Hepatocyte (in vitro differentiated cells): ENCODE results near the gene ADGB. TPM values are rescaled to one million over a fixed set of nuclear protein-coding genes. Genes with fewer than 3 reads are reported as not detected.
"Not testable (repeated sequence)": the region's sequence is repeated elsewhere in the genome, so short reads cannot be mapped to it uniquely, and the experiment has no call there.

Experiments
- DNase-seq: peaks from one replicate; pipeline ENCODE4 v3.0.0-alpha.2; 2016; ENCODE audit warnings: low spot score
- H2AFZ ChIP-seq: fragments of 200-600 bp; sonication (generic); 2 replicates; pipeline ENCODE4 v1.6.0; 2016; ENCODE audit warnings: antibody characterized with exemption, mild to moderate bottlenecking
- H3K27ac ChIP-seq: fragments of 200-600 bp; sonication (generic); 2 replicates; pipeline ENCODE4 v1.5.1; 2016; ENCODE audit warnings: mild to moderate bottlenecking
- H3K27me3 ChIP-seq: fragments of 200-600 bp; sonication (generic); 2 replicates; pipeline ENCODE4 v1.6.1; 2016
- H3K36me3 ChIP-seq: fragments of 200-600 bp; sonication (generic); replicated peaks from 2 replicates; pipeline ENCODE4 v1.5.1; 2016; ENCODE audit warnings: low read depth; ENCODE audit not compliant: insufficient read depth
- H3K4me1 ChIP-seq: fragments of 200-600 bp; sonication (generic); 2 replicates; pipeline ENCODE4 v1.5.1; 2016; ENCODE audit warnings: mild to moderate bottlenecking, moderate library complexity; ENCODE audit not compliant: insufficient read depth
- H3K4me2 ChIP-seq: fragments of 200-600 bp; sonication (generic); 2 replicates; pipeline ENCODE4 v1.6.0; 2016
- H3K4me3 ChIP-seq: fragments of 200-600 bp; sonication (generic); 2 replicates; pipeline ENCODE4 v1.5.1; 2016; ENCODE audit warnings: mild to moderate bottlenecking
- H3K79me2 ChIP-seq: fragments of 200-600 bp; sonication (generic); 2 replicates; pipeline ENCODE4 v1.6.0; 2017; ENCODE audit warnings: mild to moderate bottlenecking
- H3K9me2 ChIP-seq: fragments of 200-600 bp; sonication (generic); replicated peaks from 2 replicates; pipeline ENCODE4 v1.6.0; 2017; ENCODE audit warnings: mild to moderate bottlenecking; ENCODE audit not compliant: insufficient read depth
- H3K9me3 ChIP-seq: fragments of 200-600 bp; sonication (generic); 2 replicates; pipeline ENCODE4 v1.5.1; 2016; ENCODE audit warnings: low read depth, mild to moderate bottlenecking
- H4K20me1 ChIP-seq: fragments of 200-600 bp; sonication (generic); 2 replicates; pipeline ENCODE4 v1.6.0; 2016; ENCODE audit warnings: mild to moderate bottlenecking; ENCODE audit not compliant: insufficient read depth, poor library complexity, severe bottlenecking
- CTCF ChIP-seq: fragments of 200-600 bp; sonication (generic); IDR thresholded peaks from 2 replicates; pipeline ENCODE4 v1.5.1; 2016; ENCODE audit warnings: antibody characterized with exemption, mild to moderate bottlenecking; ENCODE audit not compliant: poor library complexity
- EZH2 ChIP-seq: fragments of 200-600 bp; sonication (generic); IDR thresholded peaks from 2 replicates; pipeline ENCODE4 v1.6.1; 2016; ENCODE audit warnings: antibody characterized with exemption, mild to moderate bottlenecking, borderline replicate concordance
- EZH2phosphoT487 ChIP-seq: fragments of 200-600 bp; sonication (generic); IDR thresholded peaks from one replicate; pipeline ENCODE4 v1.6.1; 2018; ENCODE audit warnings: antibody characterized with exemption, mild to moderate bottlenecking, low read depth, moderate library complexity; ENCODE audit not compliant: unreplicated experiment, severe bottlenecking
- WGBS: methylation state at CpG from one replicate; pipeline ENCODE4 v1.1.6; 2016; ENCODE audit warnings: low lambda C conversion rate; ENCODE audit errors: missing lambda C conversion rate; 5-methylcytosine and 5-hydroxymethylcytosine counted together
- polyA plus RNA-seq: library from polyadenylated mRNA; unstranded; fragments of >200 nt; fragmentation: Nextera tagmentation; extraction: Ambion mirVana; gene quantifications from 2 replicates; pipeline ENCODE4 v1.2.1, GENCODE V29; 2016
- total RNA-seq: library from RNA; depleted of rRNA; stranded (reverse); fragments of >200 nt; gene quantifications from 2 replicates; pipeline ENCODE4 v1.2.3, GENCODE V29; 2014

Gene ADGB
- total and polyA plus RNA-seq, 2 experiments from 2014 or later = 0.33 TPM; not detected in 1

- 96% methylated on average over 7 of the region's 7 CpGs for WGBS
Measured at GRCh38 chr6:146553377-146554135, 45.2 kb upstream of the ADGB start.

GRCh38 chr6:146560607-146561006 lies 38.2 kb upstream of the ADGB start:
- no peak for TF ChIP-seq CTCF
- no peak for TF ChIP-seq EZH2
- TF ChIP-seq EZH2phosphoT487 = no peak
- 97% methylated on average over 1 of the region's 1 CpG for WGBS
- no peaks in the 10 kb centered on the region for H3K27me3 ChIP-seq
- no peaks in the 10 kb centered on the region for H3K36me3 ChIP-seq
- H4K20me1 ChIP-seq = no peaks in the 10 kb centered on the region
- no peaks in the 10 kb centered on the region for H3K4me1 ChIP-seq
- H3K9me3 ChIP-seq = no peaks in the 10 kb centered on the region
- no peak for DNase-seq
- H3K79me2 ChIP-seq = no peaks in the 10 kb centered on the region
- H3K9me2 ChIP-seq = no peaks in the 10 kb centered on the region
- H3K27ac ChIP-seq = no peak overlapping the region
- no peak overlapping the region for H2AFZ ChIP-seq
- no peak overlapping the region for H3K4me3 ChIP-seq
- H3K4me2 ChIP-seq = no peak overlapping the region

More at GRCh38 chr6:146553377-146554135, 45.2 kb upstream of the ADGB start:
- peaks cover 18% of the 10 kb centered on the region for H4K20me1 ChIP-seq
- no peak for DNase-seq
- H3K27me3 ChIP-seq = no peaks in the 10 kb centered on the region
- no peak for TF ChIP-seq EZH2phosphoT487
- no peak for TF ChIP-seq EZH2
- TF ChIP-seq CTCF = no peak
- H3K4me2 ChIP-seq = no peak overlapping the region
- H3K4me3 ChIP-seq = no peak overlapping the region
- no peak overlapping the region for H3K27ac ChIP-seq
- no peaks in the 10 kb centered on the region for H3K4me1 ChIP-seq
- no peaks in the 10 kb centered on the region for H3K9me2 ChIP-seq
- no peaks in the 10 kb centered on the region for H3K36me3 ChIP-seq
- H3K79me2 ChIP-seq = peaks cover 32% of the 10 kb centered on the region
- no peaks in the 10 kb centered on the region for H3K9me3 ChIP-seq
- H2AFZ ChIP-seq = no peak overlapping the region

GRCh38 chr6:146566661-146567060 lies 32.1 kb upstream of the ADGB start:
- H3K79me2 ChIP-seq, H3K9me2 ChIP-seq, H3K27me3 ChIP-seq, H3K9me3 ChIP-seq, H3K4me2 ChIP-seq, DNase-seq, H3K36me3 ChIP-seq, H3K4me1 ChIP-seq, H2AFZ ChIP-seq, H4K20me1 ChIP-seq, H3K4me3 ChIP-seq, H3K27ac ChIP-seq: not testable (repeated sequence)
- WGBS = 84% methylated on average over 2 of the region's 2 CpGs

- H3K4me3 ChIP-seq, H3K9me3 ChIP-seq, DNase-seq, H3K4me1 ChIP-seq, H3K36me3 ChIP-seq, H2AFZ ChIP-seq, H4K20me1 ChIP-seq, H3K27me3 ChIP-seq, H3K4me2 ChIP-seq, H3K27ac ChIP-seq, H3K79me2 ChIP-seq, H3K9me2 ChIP-seq: not testable (repeated sequence)
- WGBS = 92% methylated on average over 3 of the region's 3 CpGs
Measured at GRCh38 chr6:146568619-146569018, 30.2 kb upstream of the ADGB start.
